DLD1 (cell line): ENCODE measurements around the gene TMPRSS9.

Source experiments
- in situ Hi-C: cut with HindIII; loops from 2 replicates; pipeline ENCODE4 v1.10.0; 2017; ENCODE audit warnings: low sequenced_read_pairs

TMPRSS9 gene

GRCh38 chr19:2329149-2329478, 31.0 kb upstream of the TMPRSS9 start:
- in situ Hi-C loops: no loop called here

DNA sequence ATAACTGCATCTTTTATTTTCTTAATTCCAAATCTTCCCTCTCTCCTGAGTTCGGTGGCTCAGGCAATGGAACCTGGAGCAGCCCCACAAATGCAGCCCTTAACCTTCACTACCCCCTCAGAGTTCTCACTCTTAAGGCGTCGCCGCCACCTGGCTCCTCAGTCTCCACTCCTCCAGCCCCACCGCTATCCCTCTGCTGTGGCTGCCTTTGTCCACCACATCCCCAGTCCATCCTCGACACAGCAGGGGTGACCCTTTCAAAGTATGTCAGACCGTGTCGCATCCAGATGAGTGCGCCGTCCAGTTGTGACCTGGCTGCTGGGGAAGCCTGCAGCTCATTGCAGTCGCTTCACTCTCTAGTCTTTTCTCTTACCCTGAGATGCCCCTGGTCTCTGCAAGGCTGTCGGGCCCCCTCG, 30.6 kb upstream of the TMPRSS9 start:
- in situ Hi-C loops: no loop called here

- in situ Hi-C loops: no loop called here
These were observed 29.8 kb upstream of the TMPRSS9 start for GRCh38 chr19:2330255-2330631.

DNA sequence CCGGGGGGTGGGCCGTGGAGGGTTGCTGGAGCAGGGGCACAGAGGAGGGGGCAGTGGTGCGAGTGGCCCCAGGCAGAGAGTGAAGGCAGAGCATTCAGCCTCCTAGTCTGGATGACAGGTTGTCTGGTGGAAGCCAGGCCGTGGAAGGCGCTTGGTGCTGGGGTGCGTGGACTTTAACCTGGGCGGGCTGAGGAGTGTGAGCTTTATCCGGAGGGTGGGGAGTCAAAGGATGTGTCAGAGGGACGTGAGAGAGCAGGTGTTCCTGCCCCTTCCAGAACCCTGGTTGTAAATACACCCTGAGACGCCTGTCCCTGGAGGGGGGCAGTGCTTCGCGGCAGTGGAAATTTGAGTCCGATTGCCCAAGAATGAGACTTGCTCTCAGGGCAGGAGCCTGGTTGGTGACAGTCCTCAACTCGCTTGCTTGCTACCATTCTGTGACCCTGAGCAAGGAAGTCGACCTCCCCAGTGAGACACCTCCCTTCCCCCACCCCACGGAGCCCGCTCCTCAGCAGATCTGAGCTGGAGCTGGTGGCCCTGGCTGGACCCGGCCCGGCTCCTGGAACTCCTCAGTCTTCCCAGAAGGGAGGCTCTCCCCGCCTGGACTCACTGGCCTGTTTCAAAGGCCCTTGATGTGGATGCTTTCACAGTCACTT, 29.3 kb upstream of the TMPRSS9 start:
- in situ Hi-C loops: no loop called here

GRCh38 chr19:2331601-2332246, 28.3 kb upstream of the TMPRSS9 start:
- in situ Hi-C loops: no loop called here

DNA sequence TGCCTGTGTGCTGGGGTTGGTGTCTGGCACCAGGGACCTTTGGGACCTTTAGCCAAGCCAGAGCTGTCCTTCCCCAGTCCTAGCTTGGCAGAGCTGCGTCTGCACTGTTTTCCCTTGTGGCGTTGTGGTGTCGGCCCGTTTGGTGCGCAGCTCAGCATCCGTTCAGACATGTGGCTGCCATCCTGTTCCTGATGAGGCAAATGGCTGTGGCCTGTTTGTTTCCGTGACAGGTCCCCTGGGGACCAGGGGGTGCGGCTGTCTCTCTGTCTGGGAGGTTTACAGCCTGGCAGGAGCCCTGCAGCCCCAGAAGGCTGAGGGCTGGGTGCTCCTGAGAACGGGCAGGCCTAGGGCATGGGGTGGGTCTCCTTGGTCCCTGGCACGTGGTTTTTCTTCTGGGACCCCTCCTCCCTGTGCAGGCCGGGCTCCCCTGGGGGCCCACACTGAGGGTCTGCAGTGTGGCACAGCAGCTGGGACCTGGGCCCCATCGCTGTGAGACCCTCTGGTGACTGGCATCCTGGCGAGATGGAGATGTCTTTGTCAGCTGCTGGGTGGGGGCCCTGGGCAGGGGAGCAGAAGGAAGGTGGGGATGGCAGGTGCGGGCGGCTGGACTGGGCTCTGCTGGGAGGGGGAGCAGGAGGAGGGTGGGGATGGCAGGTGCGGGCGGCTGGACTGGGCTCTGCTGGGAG, 27.6 kb upstream of the TMPRSS9 start:
- in situ Hi-C loops: no loop called here

DNA sequence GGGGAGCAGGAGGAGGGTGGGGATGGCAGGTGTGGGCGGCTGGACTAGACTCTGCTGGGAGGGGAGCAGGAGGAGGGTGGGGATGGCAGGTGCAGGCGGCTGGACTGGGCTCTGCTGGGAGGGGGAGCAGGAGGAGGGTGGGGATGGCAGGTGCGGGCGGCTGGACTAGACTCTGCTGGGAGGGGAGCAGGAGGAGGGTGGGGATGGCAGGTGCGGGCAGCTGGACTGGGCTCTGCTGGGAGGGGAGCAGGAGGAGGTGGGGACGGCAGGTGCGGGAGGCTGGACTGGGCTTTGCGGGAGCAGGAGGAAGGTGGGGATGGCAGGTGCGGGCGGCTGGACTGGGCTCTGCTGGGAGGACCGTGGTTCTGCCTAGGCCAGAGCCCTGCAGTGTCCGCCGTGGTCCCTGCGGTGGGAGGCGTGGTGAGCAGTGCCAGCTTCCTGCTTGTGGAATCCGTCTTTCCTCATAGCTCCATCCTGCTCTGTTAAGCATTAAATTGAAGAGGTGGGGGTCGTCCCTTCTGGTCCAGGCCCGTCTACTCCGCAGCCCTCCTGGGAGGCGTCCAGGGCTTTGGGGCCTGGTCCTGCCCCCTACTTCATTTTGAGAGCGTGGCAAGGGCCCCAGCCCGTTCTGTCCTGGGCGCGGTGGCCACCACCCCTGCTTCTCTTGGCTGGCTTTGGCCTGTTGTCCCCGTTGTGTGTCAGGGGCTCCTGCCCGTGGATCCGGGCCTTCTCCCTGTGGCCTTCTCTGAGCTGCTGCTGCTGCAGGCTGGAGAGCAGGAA, 26.8 kb upstream of the TMPRSS9 start:
- in situ Hi-C loops: no loop called here

GRCh38 chr19:2333807-2334211, 26.3 kb upstream of the TMPRSS9 start:
- in situ Hi-C loops: no loop called here

DNA sequence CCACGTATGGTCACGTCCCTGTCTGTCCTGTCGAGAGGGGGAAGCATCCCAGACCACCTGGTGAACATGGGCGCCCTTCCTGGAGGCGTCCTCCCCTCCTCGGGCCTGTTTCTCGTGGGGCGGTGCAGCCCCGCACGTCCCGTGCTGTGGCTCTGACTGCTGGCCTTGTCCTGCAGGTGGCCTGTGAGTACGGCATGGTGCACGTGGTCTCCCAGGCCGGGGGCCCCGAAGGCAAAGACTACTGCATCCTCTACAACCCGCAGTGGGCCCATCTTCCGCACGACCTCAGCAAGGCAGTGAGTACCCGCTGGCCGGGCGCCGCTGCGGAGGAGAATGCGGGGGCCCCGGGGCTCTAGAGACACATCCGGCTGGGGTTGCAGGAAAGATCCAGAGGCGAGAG, 25.6 kb upstream of the TMPRSS9 start:
- in situ Hi-C loops: no loop called here

DNA sequence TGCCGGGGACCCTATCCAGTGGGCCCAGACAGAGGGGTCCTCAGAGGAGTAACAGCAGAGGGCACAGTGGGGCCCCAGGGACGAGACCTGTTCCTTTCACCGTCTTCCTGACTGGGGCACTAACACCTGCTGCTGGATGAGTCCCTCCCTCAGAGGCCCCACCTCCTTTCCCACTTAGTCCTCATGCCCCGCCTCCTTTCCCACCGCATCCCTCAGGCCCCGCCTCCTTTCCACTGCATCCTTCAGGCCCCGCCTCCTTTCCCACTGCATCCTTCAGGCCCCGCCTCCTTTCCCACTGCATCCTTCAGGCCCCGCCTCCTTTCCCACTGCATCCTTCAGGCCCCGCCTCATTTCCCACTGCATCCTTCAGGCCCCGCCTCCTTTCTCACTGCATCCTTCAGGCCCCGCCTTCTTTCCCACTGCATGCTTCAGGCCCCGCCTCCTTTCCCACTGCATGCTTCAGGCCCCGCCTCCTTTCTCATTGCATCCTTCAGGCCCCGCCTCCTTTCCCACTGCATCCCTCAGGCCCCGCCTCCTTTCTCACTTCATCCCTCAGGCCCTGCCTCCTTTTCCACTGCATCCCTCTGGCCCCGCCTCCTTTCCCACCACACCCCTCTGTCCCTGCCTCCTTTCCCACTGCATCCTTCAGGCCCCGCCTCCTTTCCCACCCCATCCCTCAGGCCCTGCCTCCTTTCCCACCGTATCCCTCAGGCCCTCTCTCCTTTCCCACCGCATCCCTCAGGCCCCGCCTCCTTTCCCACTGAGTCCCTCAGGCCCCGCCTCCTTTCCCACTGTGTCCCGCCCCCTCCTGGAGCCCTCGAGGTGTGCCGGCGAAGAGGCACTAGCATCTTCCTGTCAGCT, 24.8 kb upstream of the TMPRSS9 start:
- in situ Hi-C loops: no loop called here

DNA sequence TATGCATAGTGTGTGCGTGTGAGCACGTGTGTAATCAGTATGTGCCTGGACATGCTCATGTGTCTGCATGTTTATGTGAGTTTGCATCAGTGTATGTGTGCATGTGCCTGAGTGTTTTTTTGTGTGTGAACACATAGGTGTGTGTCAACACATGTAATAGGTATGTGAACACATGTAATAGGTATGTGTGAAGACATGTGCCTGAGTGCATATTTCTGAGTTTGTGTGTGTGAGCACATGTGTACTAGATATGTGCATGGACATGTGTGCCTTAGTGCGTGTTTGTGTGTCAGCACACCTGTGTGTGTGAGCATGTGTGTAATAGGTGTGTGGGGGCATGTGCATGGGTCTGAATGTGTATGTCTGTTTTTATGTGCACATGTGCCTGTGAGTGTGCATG, 24.2 kb upstream of the TMPRSS9 start:
- in situ Hi-C loops: no loop called here

DNA sequence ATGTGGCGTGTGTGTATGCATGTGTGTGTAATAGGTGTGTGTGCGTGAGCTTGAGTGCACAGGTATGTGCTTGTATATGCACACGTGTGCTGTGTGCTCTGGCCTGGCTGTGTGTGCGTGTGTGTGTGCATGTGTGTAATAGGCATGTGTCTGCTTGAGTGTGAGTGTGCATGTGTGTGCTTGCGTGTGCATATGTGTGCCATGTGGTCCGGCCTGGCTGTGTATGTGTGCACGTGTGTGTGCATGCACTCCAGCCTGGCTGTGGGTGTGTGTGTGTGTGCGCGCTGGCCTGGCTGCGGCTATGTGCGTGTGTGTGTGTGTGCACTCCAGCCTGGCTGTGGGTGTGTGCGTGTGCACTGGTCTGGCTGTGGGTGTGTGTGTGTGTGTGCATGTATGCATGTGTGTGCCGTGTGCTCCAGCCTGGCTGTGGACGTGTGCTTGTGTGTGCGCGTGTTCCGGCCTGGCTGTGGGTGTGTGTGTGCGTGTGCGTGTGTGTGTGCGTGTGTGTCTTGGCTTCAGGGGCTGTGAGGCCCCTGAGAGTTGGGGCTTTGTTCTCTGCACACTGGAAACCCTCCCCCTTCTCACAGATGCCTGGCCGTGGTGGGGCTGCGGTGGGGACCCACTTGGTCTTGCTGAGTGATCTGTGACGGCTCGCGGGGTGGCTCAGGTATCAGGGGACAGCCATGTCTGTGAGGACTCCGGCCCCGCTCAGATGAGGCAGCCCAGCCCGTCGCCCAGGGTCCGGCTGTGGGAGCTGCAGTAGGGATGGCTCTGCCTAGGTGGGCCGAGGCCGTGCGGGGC, 23.3 kb upstream of the TMPRSS9 start:
- in situ Hi-C loops: no loop called here

DNA sequence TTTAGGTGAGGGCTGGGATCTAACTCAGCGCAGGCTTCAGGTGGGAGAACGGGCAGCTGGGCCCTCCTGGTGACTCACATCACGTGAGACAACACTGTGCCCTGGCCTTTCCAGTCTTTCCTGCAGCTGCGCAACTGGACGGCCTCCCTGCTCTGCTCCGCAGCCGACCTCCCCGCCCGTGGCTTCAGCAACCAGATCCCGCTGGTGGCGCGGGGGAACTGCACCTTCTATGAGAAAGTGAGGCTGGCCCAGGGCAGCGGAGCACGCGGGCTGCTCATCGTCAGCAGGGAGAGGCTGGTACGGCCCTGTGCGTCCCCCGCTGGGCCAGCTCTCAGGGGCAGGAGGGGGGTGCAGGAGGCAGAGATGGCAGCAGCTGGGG, 22.7 kb upstream of the TMPRSS9 start:
- in situ Hi-C loops: no loop called here

DNA sequence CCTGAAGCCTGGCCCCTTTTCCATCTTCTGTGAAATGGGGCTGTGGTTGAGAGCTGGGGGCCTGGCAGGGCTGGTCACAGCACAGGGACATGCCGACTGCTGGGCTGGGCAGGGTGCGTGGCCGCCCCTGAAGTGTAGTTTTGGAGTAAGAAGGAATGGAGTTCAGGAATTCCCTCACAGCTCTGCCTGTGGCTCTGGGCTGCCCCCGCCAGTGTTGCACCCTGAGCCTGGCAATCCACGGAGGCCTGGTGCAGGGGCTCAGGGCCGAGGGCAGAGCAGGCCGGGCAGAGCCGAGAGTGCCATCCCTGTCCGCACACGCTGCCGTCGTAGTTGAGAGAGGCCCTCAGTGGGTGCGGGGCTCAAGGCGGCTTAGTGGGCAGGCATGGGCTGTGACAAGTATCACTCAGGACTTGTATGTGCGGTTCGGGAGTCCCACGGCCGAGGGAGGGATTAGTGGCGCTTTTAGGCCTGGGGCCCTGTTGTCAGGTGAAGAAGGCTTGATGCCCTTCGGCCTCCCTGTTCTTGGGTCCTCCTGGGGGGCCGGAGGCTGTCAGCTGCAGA, 21.9 kb upstream of the TMPRSS9 start:
- in situ Hi-C loops: no loop called here

- in situ Hi-C loops: no loop called here
These were observed 21.1 kb upstream of the TMPRSS9 start for GRCh38 chr19:2338751-2339643.

GRCh38 chr19:2339644-2340310, 20.3 kb upstream of the TMPRSS9 start:
- in situ Hi-C loops: no loop called here

- in situ Hi-C loops: no loop called here
These were observed 19.4 kb upstream of the TMPRSS9 start for GRCh38 chr19:2340496-2341243.
